ENCODE measurements around the gene FGD3.

DNA sequence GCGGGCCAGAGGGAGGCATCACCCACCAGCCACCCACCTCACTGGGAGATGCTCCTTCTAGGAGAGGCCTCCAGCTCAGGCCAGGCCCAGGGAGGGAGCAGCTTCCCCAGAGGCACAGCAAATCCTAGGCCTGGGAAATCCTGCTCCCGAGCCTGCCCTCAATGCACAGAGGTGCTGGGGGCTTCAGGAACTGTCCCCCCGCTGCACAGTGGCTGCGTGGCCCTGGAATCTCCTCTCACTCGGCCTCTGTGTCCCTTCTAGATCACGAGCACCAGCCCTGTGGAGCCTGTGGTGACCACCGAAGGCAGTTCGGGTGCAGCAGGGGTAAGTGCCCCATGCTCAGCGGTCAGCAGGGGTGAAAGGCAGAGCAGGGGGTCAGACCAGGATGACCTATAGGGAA lies 74.7 kb downstream of the FGD3 start:
- TF ChIP-seq CTCF (IDR thresholded peaks at IDR 0.05; ENCODE audit: insufficient read depth, low read depth, low read length): no peak
- no peak for TF ChIP-seq EZH2 (IDR thresholded peaks at IDR 0.05; ENCODE audit: insufficient read depth, low read length)

Measured in astrocyte (in vitro differentiated cells and primary cell).